Measurements from ENCODE around the gene VPS26C. TPM values are rescaled to one million over a fixed set of nuclear protein-coding genes. Genes with fewer than 3 reads are reported as not detected.

The VPS26C gene
- total RNA-seq, 1 experiment from 2014 or later = 42.1 TPM

GRCh38 chr21:37278199-37278598 lies 11.1 kb upstream of the VPS26C start (continued):
- TF ChIP-seq ZBTB33 (IDR thresholded peaks at IDR 0.05; ENCODE audit: extremely low read depth, insufficient replicate concordance, low read length) (no peak), YY1 (IDR thresholded peaks at IDR 0.05; ENCODE audit: extremely low read depth, insufficient replicate concordance, low read depth, low read length) (no peak), SIN3A (IDR thresholded peaks at IDR 0.05; ENCODE audit: low read depth) (no peak), ATF3 (IDR thresholded peaks at IDR 0.05) (no peak), SP1 (IDR thresholded peaks at IDR 0.05; ENCODE audit: low read depth) (no peak), RAD21 (IDR thresholded peaks at IDR 0.05; ENCODE audit: low read depth) (no peak)

GRCh38 chr21:37276377-37276776 lies 9.2 kb upstream of the VPS26C start:
- Histone ChIP-seq H3K9ac (ENCODE audit: low read length) (no peak overlapping the region), H3K27ac (ENCODE audit: low read depth, low read length) (no peak overlapping the region), H3K4me1 (ENCODE audit: control insufficient read depth in 1 of 2, insufficient read depth in 2 of 2, low read length in 2 of 2) (no peaks in the 10 kb centered on the region), H3K4me3 (replicated peaks in 1 of 2; ENCODE audit: low read depth in 1 of 2, low read length in 2 of 2) (no peak overlapping the region), H3K9me3 (ENCODE audit: control insufficient read depth in 1 of 2, insufficient read depth in 1 of 2, low read depth in 1 of 2, low read length in 2 of 2) (no peaks in the 10 kb centered on the region), H3K4me2 (ENCODE audit: low read length) (no peak overlapping the region), H3K9me2 (ENCODE audit: insufficient read depth) (no peaks in the 10 kb centered on the region), H4K20me1 (ENCODE audit: insufficient read depth) (no peaks in the 10 kb centered on the region), H3K36me3 (ENCODE audit: control insufficient read depth in 1 of 2, insufficient read depth in 2 of 2, low read length in 2 of 2) (no peaks in the 10 kb centered on the region), H3K27me3 (ENCODE audit: insufficient read depth, low read length) (no peaks in the 10 kb centered on the region), H3K79me2 (ENCODE audit: insufficient read depth, low read length) (no peaks in the 10 kb centered on the region), H2AFZ (ENCODE audit: low read depth, low read length, poor library complexity, severe bottlenecking) (no peak overlapping the region)
- BruUV-seq (replicated peaks) = no TSS peak
- ATAC-seq (no peak), DNase-seq (ENCODE audit: low read depth, low spot score) (no peak)
- intact Hi-C loops (cut with micrococcal nuclease) = no loop called here
- ChIA-PET CTCF (no interaction called here), POLR2A (interaction anchor here (1.6 kb wide), 1 partner anchor 9 kb away, joined by 4 read pairs; the partner anchor contains the start of gene VPS26C), RAD21 (ENCODE audit: low non-redundant PET in 1 of 2, low total read pairs in 2 of 2, uncharacterized antibody in 2 of 2, unreplicated experiment in 2 of 2) (no interaction called here)
- TF ChIP-seq ELF1 (IDR thresholded peaks at IDR 0.05; ENCODE audit: borderline replicate concordance, low read depth) = no peak
- TF ChIP-seq ZFX (IDR thresholded peaks at IDR 0.05) = no peak
- no peak for TF ChIP-seq JUND (IDR thresholded peaks at IDR 0.05)
- TF ChIP-seq FOSL1 (IDR thresholded peaks at IDR 0.05; ENCODE audit: low read depth) = no peak
- no peak for TF ChIP-seq EGR1 (IDR thresholded peaks at IDR 0.05; ENCODE audit: low read depth)
- no peak for TF ChIP-seq SRF (IDR thresholded peaks at IDR 0.05; ENCODE audit: low read depth)
- no peak for TF ChIP-seq SP1 (IDR thresholded peaks at IDR 0.05; ENCODE audit: low read depth)
- TF ChIP-seq POLR2AphosphoS5 (IDR thresholded peaks at IDR 0.05; ENCODE audit: low read depth, low read length) = no peak
- no peak for TF ChIP-seq CTCF (IDR thresholded peaks at IDR 0.05 in 2 of 3, conservative IDR thresholded peaks at IDR 0.05 in 1 of 3; ENCODE audit: borderline replicate concordance in 1 of 3, insufficient read depth in 1 of 3, low read depth in 2 of 3, low read length in 2 of 3)
- TF ChIP-seq ZNF274 (IDR thresholded peaks at IDR 0.05; ENCODE audit: low read depth, low read length) = no peak
- TF ChIP-seq REST (IDR thresholded peaks at IDR 0.05; ENCODE audit: low read depth) = no peak
- TF ChIP-seq CEBPB (IDR thresholded peaks at IDR 0.05; ENCODE audit: low read depth) = no peak
- TF ChIP-seq EZH2phosphoT487 (IDR thresholded peaks at IDR 0.05; ENCODE audit: borderline replicate concordance) = no peak
- TF ChIP-seq EZH2 (IDR thresholded peaks at IDR 0.05) = no peak
- no peak for TF ChIP-seq CBX3 (IDR thresholded peaks at IDR 0.05; ENCODE audit: low read depth)
- TF ChIP-seq YY1 (IDR thresholded peaks at IDR 0.05; ENCODE audit: extremely low read depth, insufficient replicate concordance, low read depth, low read length) = no peak
